HEK293 (cell line): ENCODE results near the gene PIK3R1.

Experiments
- CTCF ChIA-PET: fragments of 350-600 bp; formaldehyde crosslinking; extraction: SDS; loops from one replicate; lab custom pipeline; 2021; ENCODE audit warnings: antibody characterized with exemption; lab: Yijun Ruan, JAX
- POLR2A ChIA-PET: fragments of 300-600 bp; formaldehyde crosslinking; extraction: SDS; loops from one replicate; lab custom pipeline; 2020; ENCODE audit warnings: antibody characterized with exemption, inconsistent platforms; lab: Yijun Ruan, JAX
- H3K27ac ChIP-seq: fragments of 200-500 bp; sonication (Bioruptor generic); 2 replicates; pipeline ENCODE4 v1.5.1; 2014; ENCODE audit warnings: low read depth, low read length, control low read depth, inconsistent platforms; ENCODE audit errors: extremely low read depth
- H3K36me3 ChIP-seq, 2 experiments: fragments of 200-500 bp in 1 of 2; sonication (Bioruptor generic) in 1 of 2; 1 replicate in 1 of 2; 2 replicates in 1 of 2; pipeline ENCODE4 v1.5.1; 2014 to 2017; ENCODE audit warnings: inconsistent platforms in 2 of 2, low read length in 2 of 2; ENCODE audit not compliant: control insufficient read depth in 2 of 2, insufficient read depth in 1 of 2
- H3K4me1 ChIP-seq: fragments of 200-500 bp; sonication (Bioruptor generic); 2 replicates; pipeline ENCODE4 v1.5.1; 2014; ENCODE audit warnings: mild to moderate bottlenecking, low read length, inconsistent platforms; ENCODE audit not compliant: control insufficient read depth, insufficient read depth
- H3K4me3 ChIP-seq: 2 replicates; pipeline ENCODE4 v1.5.1; 2011; ENCODE audit warnings: low read depth, mild to moderate bottlenecking, control low read depth, low read length, moderate library complexity
- H3K9me3 ChIP-seq: fragments of 200-500 bp; sonication (Bioruptor generic); 2 replicates; pipeline ENCODE4 v1.5.1; 2014; ENCODE audit warnings: low read depth, low read length, inconsistent platforms; ENCODE audit not compliant: control insufficient read depth, insufficient read depth
- AEBP2 ChIP-seq: fragments of 450-650 bp; formaldehyde crosslinking; IDR thresholded peaks from 2 replicates; pipeline ENCODE4 v1.5.1; 2016; ENCODE audit warnings: missing biosample characterization, missing genetic modification characterization, borderline replicate concordance
- BCL11A ChIP-seq: fragments of 450-650 bp; formaldehyde crosslinking; IDR thresholded peaks from 2 replicates; pipeline ENCODE4 v1.5.1; 2016; ENCODE audit warnings: low read depth, missing biosample characterization, missing genetic modification characterization
- BCL11B ChIP-seq: fragments of 450-650 bp; formaldehyde crosslinking; IDR thresholded peaks from 2 replicates; pipeline ENCODE4 v1.5.1; 2016; ENCODE audit warnings: low read depth, missing biosample characterization, missing genetic modification characterization
- IKZF3 ChIP-seq: fragments of 450-650 bp; IDR thresholded peaks from 2 replicates; pipeline ENCODE4 v1.5.0; 2018; ENCODE audit warnings: missing biosample characterization, mild to moderate bottlenecking, missing genetic modification characterization, moderate library complexity
- MEIS1 ChIP-seq: sonication (generic); formaldehyde crosslinking; IDR thresholded peaks from 2 replicates; pipeline ENCODE4 v1.8.1; 2022; ENCODE audit warnings: missing genetic modification reagents, mild to moderate bottlenecking, borderline replicate concordance
- PBX3 ChIP-seq: sonication (generic); formaldehyde crosslinking; IDR thresholded peaks from 2 replicates; pipeline ENCODE4 v1.8.1; 2022; ENCODE audit warnings: mild to moderate bottlenecking, moderate library complexity, missing genetic modification reagents
- SALL2 ChIP-seq: fragments of 450-650 bp; formaldehyde crosslinking; IDR thresholded peaks from 2 replicates; pipeline ENCODE4 v1.5.0; 2017; ENCODE audit warnings: missing biosample characterization, mild to moderate bottlenecking, missing genetic modification characterization, borderline replicate concordance
- SCRT2 ChIP-seq: fragments of 450-650 bp; formaldehyde crosslinking; IDR thresholded peaks from 2 replicates; pipeline ENCODE4 v1.5.1; 2016; ENCODE audit warnings: missing biosample characterization, missing genetic modification characterization
- ZBTB1 ChIP-seq: fragments of 450-650 bp; formaldehyde crosslinking; IDR thresholded peaks from 2 replicates; pipeline ENCODE4 v1.5.1; 2016; ENCODE audit warnings: missing biosample characterization, missing genetic modification characterization
- ZBTB17 ChIP-seq: fragments of 450-650 bp; formaldehyde crosslinking; IDR thresholded peaks from 2 replicates; pipeline ENCODE4 v1.5.1; 2016; ENCODE audit warnings: missing biosample characterization, missing genetic modification characterization
- ZFP69B ChIP-seq: fragments of 450-650 bp; formaldehyde crosslinking; IDR thresholded peaks from 2 replicates; pipeline ENCODE4 v1.5.1; 2016; ENCODE audit warnings: missing biosample characterization, missing genetic modification characterization
- ZNF184 ChIP-seq: fragments of 450-650 bp; IDR thresholded peaks from 2 replicates; pipeline ENCODE4 v1.5.1; 2018; ENCODE audit warnings: missing biosample characterization, mild to moderate bottlenecking, missing genetic modification characterization
- ZNF292 ChIP-seq: fragments of 450-650 bp; formaldehyde crosslinking; IDR thresholded peaks from 2 replicates; pipeline ENCODE4 v1.5.1; 2016; ENCODE audit warnings: low read depth, missing biosample characterization, missing genetic modification characterization, borderline replicate concordance
- ZNF350 ChIP-seq: fragments of 450-650 bp; formaldehyde crosslinking; IDR thresholded peaks from 2 replicates; pipeline ENCODE4 v1.5.0; 2017; ENCODE audit warnings: missing biosample characterization, mild to moderate bottlenecking, missing genetic modification characterization
- ZNF426 ChIP-seq: fragments of 450-650 bp; formaldehyde crosslinking; IDR thresholded peaks from 2 replicates; pipeline ENCODE4 v1.5.1; 2017; ENCODE audit warnings: missing biosample characterization, missing genetic modification characterization, mild to moderate bottlenecking, inconsistent platforms, moderate library complexity
- ZNF449 ChIP-seq: fragments of 450-650 bp; formaldehyde crosslinking; IDR thresholded peaks from 2 replicates; pipeline ENCODE4 v1.5.1; 2017; ENCODE audit warnings: missing biosample characterization, mild to moderate bottlenecking, missing genetic modification characterization, moderate library complexity
- ZNF571 ChIP-seq: fragments of 450-650 bp; formaldehyde crosslinking; IDR thresholded peaks from 2 replicates; pipeline ENCODE4 v1.5.0; 2017; ENCODE audit warnings: missing biosample characterization, missing genetic modification characterization
- ZNF610 ChIP-seq: fragments of 450-650 bp; formaldehyde crosslinking; IDR thresholded peaks from 2 replicates; pipeline ENCODE4 v1.5.1; 2016; ENCODE audit warnings: missing biosample characterization, missing genetic modification characterization, borderline replicate concordance
- ZNF626 ChIP-seq: fragments of 450-650 bp; sonication (Bioruptor Pico); formaldehyde crosslinking; IDR thresholded peaks from 2 replicates; pipeline ENCODE4 v1.5.1; 2018; ENCODE audit warnings: missing biosample characterization, missing genetic modification characterization, inconsistent platforms
- ZNF692 ChIP-seq: fragments of 450-650 bp; formaldehyde crosslinking; IDR thresholded peaks from 2 replicates; pipeline ENCODE4 v1.5.1; 2016; ENCODE audit warnings: missing biosample characterization, missing genetic modification characterization
- ZNF701 ChIP-seq: fragments of 450-650 bp; formaldehyde crosslinking; IDR thresholded peaks from 2 replicates; pipeline ENCODE4 v1.5.1; 2016; ENCODE audit warnings: missing biosample characterization, missing genetic modification characterization
- ZNF785 ChIP-seq: fragments of 450-650 bp; formaldehyde crosslinking; IDR thresholded peaks from 2 replicates; pipeline ENCODE4 v1.5.1; 2016; ENCODE audit warnings: missing biosample characterization, missing genetic modification characterization
- ZNF843 ChIP-seq: fragments of 450-650 bp; formaldehyde crosslinking; IDR thresholded peaks from 2 replicates; pipeline ENCODE4 v1.5.1; 2016; ENCODE audit warnings: missing biosample characterization, missing genetic modification characterization
- ZSCAN18 ChIP-seq: fragments of 450-650 bp; formaldehyde crosslinking; IDR thresholded peaks from 2 replicates; pipeline ENCODE4 v1.5.1; 2016; ENCODE audit warnings: missing biosample characterization, missing genetic modification characterization
- ZSCAN30 ChIP-seq: fragments of 450-650 bp; IDR thresholded peaks from 2 replicates; pipeline ENCODE4 v1.5.1; 2018; ENCODE audit warnings: missing biosample characterization, mild to moderate bottlenecking, missing genetic modification characterization, moderate library complexity

Gene PIK3R1

GRCh38 chr5:68279984-68280383 is 64.4 kb downstream of the PIK3R1 start:
- Histone ChIP-seq H3K27ac (no peak overlapping the region), H3K4me1 (no peaks in the 10 kb centered on the region), H3K36me3 (peaks cover 9 to 74% of the 10 kb centered on the region in 2 experiments; a peak in 2 of 3 replicates), H3K4me3 (no peak overlapping the region), H3K9me3 (no peaks in the 10 kb centered on the region)
- ChIA-PET CTCF (interaction anchor here (0.7 kb wide), 2 partner anchors 22 to 1212 kb away, joined by 3 to 6 read pairs; no protein-coding TSS in a partner anchor), POLR2A (no interaction called here)
- TF ChIP-seq ZNF350 (tag by site-specific recombination) (no peak), ZNF292 (tag by site-specific recombination) (no peak), ZNF843 (tag by site-specific recombination) (no peak), BCL11A (tag by site-specific recombination) (no peak), IKZF3 (no peak)

- POLR2A ChIA-PET, result no interaction called here
- TF ChIP-seq AEBP2 (tag by site-specific recombination) (no peak), ZNF449 (tag by site-specific recombination) (no peak), SCRT2 (0 out of 2 replicates have a peak, but pooled peaks have one; percentile 10)
- no peak overlapping the region for H3K4me3 ChIP-seq
- H3K36me3 ChIP-seq, result peaks cover 9 to 62% of the 10 kb centered on the region in 2 experiments; a peak in 2 of 3 replicates
- H3K27ac ChIP-seq, result no peak overlapping the region
- H3K9me3 ChIP-seq, result no peaks in the 10 kb centered on the region
- no peaks in the 10 kb centered on the region for H3K4me1 ChIP-seq
- CTCF ChIA-PET, result no interaction called here
Measured at GRCh38 chr5:68282001-68282400, 66.4 kb downstream of the PIK3R1 start.

GRCh38 chr5:68283766-68284165 is 68.2 kb downstream of the PIK3R1 start:
- H3K9me3 ChIP-seq, result no peaks in the 10 kb centered on the region
- no peak overlapping the region for H3K4me3 ChIP-seq
- peaks cover 3% of the 10 kb centered on the region; the same call in 1 of the 2 replicates for H3K4me1 ChIP-seq
- no peak overlapping the region for H3K27ac ChIP-seq
- CTCF ChIA-PET, result interaction anchor here (0.6 to 1.9 kb wide), 4 partner anchors 12 to 724 kb away, joined by 3 to 14 read pairs (median 6); no protein-coding TSS in a partner anchor
- peaks cover 9 to 52% of the 10 kb centered on the region in 2 experiments; a peak in 2 of 3 replicates for H3K36me3 ChIP-seq
- TF ChIP-seq ZNF426 (no peak), ZFP69B (tag by site-specific recombination) (no peak), MEIS1 (CRISPR knock-in tag) (no peak), ZNF701 (tag by site-specific recombination) (no peak), SALL2 (tag by site-specific recombination) (no peak), ZNF785 (tag by site-specific recombination) (no peak), ZNF692 (no peak), ZSCAN30 (tag by site-specific recombination) (no peak), ZSCAN18 (tag by site-specific recombination) (no peak), ZNF610 (no peak), BCL11B (tag by site-specific recombination) (no peak), ZNF626 (tag by site-specific recombination) (no peak), PBX3 (CRISPR knock-in tag) (no peak), ZBTB1 (tag by site-specific recombination) (no peak), BCL11A (tag by site-specific recombination) (no peak), ZNF184 (tag by site-specific recombination) (no peak), ZBTB17 (tag by site-specific recombination) (no peak), ZNF571 (tag by site-specific recombination) (no peak)
- POLR2A ChIA-PET, result no interaction called here
